AG04449 (cell line): ENCODE data around the gene KLHL10.
"Not testable (repeated sequence)": the region's sequence is repeated elsewhere in the genome, so short reads cannot be mapped to it uniquely, and the experiment has no call there.

Experiments used
- CTCF ChIA-PET: fragments of 350-600 bp; formaldehyde crosslinking; extraction: SDS; loops from one replicate; lab custom pipeline; 2021; ENCODE audit warnings: antibody characterized with exemption; lab: Yijun Ruan, JAX
- POLR2A ChIA-PET: fragments of 400-600, 350-600 bp; formaldehyde crosslinking; extraction: SDS; loops from one replicate; lab custom pipeline; 2020; ENCODE audit warnings: antibody characterized with exemption, inconsistent platforms; lab: Yijun Ruan, JAX
- DNase-seq: peaks from one replicate; pipeline ENCODE4 v3.0.0-alpha.2; 2010; ENCODE audit warnings: low read depth, low spot score
- H3K4me3 ChIP-seq: 2 replicates; pipeline ENCODE4 v1.5.1; 2011; ENCODE audit warnings: low read depth, mild to moderate bottlenecking, control low read depth, low read length
- TF ChIP-seq, protein P1 (sequence below): IDR thresholded peaks from one replicate; pipeline ENCODE4 v1.5.1; 2011; ENCODE audit warnings: mild to moderate bottlenecking, moderate library complexity, low read length, control low read depth, inconsistent platforms; ENCODE audit not compliant: insufficient read depth; ENCODE audit errors: missing control alignments

Gene KLHL10

GRCh38 chr17:41848788-41849187 is 11.2 kb downstream of the KLHL10 start:
- POLR2A ChIA-PET, result no interaction called here
- CTCF ChIA-PET, result interaction anchor here (0.8 to 1.4 kb wide), 5 partner anchors 8 to 153 kb away, joined by 3 to 5 read pairs (median 4); partner anchors contain the start of gene P3H4
- DNase-seq, result no peak
- no peak overlapping the region for H3K4me3 ChIP-seq
- TF ChIP-seq, protein P1, sequence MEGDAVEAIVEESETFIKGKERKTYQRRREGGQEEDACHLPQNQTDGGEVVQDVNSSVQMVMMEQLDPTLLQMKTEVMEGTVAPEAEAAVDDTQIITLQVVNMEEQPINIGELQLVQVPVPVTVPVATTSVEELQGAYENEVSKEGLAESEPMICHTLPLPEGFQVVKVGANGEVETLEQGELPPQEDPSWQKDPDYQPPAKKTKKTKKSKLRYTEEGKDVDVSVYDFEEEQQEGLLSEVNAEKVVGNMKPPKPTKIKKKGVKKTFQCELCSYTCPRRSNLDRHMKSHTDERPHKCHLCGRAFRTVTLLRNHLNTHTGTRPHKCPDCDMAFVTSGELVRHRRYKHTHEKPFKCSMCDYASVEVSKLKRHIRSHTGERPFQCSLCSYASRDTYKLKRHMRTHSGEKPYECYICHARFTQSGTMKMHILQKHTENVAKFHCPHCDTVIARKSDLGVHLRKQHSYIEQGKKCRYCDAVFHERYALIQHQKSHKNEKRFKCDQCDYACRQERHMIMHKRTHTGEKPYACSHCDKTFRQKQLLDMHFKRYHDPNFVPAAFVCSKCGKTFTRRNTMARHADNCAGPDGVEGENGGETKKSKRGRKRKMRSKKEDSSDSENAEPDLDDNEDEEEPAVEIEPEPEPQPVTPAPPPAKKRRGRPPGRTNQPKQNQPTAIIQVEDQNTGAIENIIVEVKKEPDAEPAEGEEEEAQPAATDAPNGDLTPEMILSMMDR, result no peak

DNA sequence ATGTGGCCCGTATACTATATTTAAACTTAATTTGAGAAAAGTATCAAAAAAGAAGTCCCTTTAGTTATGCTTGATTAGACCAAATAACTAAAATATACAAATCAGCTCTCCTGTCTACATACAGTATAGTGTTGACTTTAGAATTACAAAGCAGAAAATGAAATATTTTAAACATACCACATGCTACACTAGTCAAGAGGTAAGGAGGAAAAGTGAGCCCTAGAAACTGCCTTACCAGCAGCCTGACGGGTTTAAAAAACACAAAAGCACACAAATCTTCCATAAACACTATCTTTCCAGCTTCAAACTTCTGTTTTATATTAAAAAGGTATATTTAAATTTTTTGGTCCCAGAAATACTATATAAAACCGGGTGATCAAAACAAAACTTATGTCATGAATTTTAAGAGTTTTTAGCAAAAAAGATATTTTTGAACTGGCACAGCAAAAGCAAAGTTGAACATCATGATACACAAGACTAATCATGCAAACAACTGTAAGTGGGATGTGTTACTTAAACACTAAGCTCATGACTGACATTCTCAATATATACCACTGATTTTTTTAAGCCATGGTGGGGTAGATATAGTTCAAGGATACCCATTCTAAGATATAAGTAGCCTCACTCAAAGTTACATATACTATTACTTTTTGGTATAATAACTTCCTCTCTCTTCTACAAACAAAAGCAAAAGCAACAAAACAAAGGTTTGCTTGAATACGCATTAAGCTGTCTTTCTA is 11.8 kb downstream of the KLHL10 start:
- no peak for DNase-seq
- no peak overlapping the region for H3K4me3 ChIP-seq
- ChIA-PET POLR2A (no interaction called here), CTCF (interaction anchor here (1.2 to 1.4 kb wide), 3 partner anchors 11 to 153 kb away, joined by 3 to 4 read pairs (median 3); no protein-coding TSS in a partner anchor)
- TF ChIP-seq, protein P1, result no peak

GRCh38 chr17:41851382-41851781 is 13.8 kb downstream of the KLHL10 start:
- CTCF ChIA-PET, result interaction anchor here (1.0 to 1.2 kb wide), 3 partner anchors 10 to 49 kb away, joined by 3 to 5 read pairs (median 4); no protein-coding TSS in a partner anchor
- POLR2A ChIA-PET, DNase-seq, H3K4me3 ChIP-seq: not testable (repeated sequence)

GRCh38 chr17:41860254-41860931 is 22.8 kb downstream of the KLHL10 start:
- TF ChIP-seq, protein P1, result no peak
- ChIA-PET CTCF (interaction anchor here (0.9 to 2.3 kb wide), 3 partner anchors 28 to 123 kb away, joined by 3 to 6 read pairs (median 5); no protein-coding TSS in a partner anchor), POLR2A (no interaction called here)
- no peak for DNase-seq
- H3K4me3 ChIP-seq, result no peak overlapping the region

DNA sequence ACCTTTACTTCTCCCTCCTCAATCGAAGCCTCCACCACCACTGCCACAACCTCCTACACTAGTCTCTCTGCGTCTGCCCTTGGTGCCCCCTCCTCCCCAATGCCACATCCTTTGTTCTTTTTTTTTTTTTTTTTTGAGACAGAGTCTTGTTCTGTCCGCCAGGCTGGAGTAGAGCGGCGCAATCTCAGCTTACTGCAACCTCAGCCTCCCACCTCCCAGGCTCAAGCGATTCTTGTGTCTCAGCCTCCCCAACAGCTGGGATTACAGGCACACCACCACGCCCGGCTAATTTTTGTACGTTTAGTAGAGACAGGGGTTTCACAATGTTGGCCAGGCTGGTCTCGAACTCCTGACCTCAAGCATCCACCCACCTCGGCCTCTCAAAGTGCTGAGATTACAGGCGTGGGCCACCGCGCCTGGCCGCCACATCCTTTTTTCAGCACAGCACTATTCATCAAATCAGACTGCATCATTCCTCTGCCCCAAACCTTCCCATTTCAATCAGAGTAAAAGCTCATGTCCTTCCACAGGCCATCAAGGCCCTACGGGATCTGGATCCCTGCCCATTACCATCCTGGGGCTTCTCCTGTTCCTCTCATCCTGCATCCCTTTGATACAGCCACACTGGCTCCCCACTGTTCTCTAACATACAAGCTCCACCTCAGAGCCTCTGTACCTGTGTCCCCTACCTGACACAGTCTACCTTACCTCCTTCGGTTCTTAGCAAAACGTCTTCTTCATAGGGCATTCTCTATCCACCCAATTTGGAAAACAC is 25.6 kb downstream of the KLHL10 start:
- no peak for DNase-seq
- peak overlapping the region; percentile 93 for H3K4me3 ChIP-seq
- TF ChIP-seq, protein P1, result no peak
- ChIA-PET CTCF (interaction anchor here (1.3 to 2.6 kb wide), 7 partner anchors 8 to 167 kb away, joined by 3 to 11 read pairs (median 5); partner anchors contain the start of gene KLHL10), POLR2A (interaction anchor here (1.1 kb wide), 2 partner anchors 41 to 175 kb away, joined by 3 to 4 read pairs; no protein-coding TSS in a partner anchor)

DNA sequence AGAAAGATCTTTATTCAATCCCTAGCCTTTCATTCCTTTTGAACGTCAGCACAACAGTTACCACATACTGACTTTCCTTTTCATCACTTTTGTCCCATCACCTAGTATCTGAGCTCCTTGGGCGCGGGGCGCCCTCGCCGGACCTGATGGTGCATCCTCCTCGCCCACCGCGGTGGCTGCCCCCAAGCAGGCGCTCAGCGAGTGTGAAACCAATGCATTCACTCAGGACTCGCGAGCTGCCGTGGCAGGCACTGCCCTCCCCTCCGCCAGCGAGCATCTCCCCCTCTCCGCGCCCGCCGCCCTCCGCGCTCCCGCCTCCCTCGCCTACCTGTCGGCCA is 26.8 kb downstream of the KLHL10 start:
- no peak for DNase-seq
- peak overlapping the region; percentile 93 for H3K4me3 ChIP-seq
- TF ChIP-seq, protein P1, result no peak
- CTCF ChIA-PET, result interaction anchor here (0.9 to 2.6 kb wide), 11 partner anchors 9 to 140 kb away, joined by 3 to 11 read pairs (median 5); partner anchors contain the start of genes KLHL10 and P3H4
- POLR2A ChIA-PET, result interaction anchor here (0.6 to 1.9 kb wide), 9 partner anchors 9 to 176 kb away, joined by 3 to 9 read pairs (median 4); partner anchors contain the start of gene ACLY
